ENCODE results near the gene SLC7A5.

Gene SLC7A5

DNA sequence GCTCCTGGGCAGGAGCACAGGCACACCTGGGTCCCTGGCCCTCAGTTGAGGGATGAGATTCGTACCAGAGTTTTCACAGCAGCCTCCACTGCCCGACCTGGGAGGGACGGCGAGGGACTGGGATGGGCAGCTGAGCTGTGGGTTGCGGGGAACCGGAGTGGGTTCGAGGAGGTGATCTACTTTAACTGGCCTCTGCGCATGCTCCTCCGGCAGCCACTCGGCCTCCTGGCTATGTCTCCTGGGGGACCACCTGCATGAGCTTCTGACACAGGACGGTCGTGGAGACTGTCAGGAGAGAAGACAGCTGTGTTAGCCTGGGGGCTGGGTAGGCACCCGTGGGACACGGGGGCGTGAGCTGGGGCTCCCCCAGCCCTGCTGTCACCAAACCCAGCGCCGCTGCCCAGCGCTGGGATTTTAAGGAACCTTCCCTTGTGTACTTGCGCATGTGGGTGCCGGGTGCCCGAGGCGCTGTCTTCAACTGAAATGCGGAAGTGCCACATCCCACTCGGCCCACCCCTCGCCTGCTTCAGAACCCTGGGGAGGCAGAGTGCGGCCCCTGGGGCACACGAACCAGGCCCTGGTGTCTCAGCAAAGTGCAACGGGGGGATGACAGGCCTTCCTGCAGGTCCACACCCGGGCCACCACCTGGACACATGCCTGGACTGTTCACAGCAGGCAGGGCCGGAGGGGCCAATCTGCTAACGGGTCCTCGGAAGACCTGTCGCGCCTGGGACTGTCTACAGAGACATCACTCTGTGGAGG is 36.4 kb downstream of the SLC7A5 start:
- TF ChIP-seq, protein P1, sequence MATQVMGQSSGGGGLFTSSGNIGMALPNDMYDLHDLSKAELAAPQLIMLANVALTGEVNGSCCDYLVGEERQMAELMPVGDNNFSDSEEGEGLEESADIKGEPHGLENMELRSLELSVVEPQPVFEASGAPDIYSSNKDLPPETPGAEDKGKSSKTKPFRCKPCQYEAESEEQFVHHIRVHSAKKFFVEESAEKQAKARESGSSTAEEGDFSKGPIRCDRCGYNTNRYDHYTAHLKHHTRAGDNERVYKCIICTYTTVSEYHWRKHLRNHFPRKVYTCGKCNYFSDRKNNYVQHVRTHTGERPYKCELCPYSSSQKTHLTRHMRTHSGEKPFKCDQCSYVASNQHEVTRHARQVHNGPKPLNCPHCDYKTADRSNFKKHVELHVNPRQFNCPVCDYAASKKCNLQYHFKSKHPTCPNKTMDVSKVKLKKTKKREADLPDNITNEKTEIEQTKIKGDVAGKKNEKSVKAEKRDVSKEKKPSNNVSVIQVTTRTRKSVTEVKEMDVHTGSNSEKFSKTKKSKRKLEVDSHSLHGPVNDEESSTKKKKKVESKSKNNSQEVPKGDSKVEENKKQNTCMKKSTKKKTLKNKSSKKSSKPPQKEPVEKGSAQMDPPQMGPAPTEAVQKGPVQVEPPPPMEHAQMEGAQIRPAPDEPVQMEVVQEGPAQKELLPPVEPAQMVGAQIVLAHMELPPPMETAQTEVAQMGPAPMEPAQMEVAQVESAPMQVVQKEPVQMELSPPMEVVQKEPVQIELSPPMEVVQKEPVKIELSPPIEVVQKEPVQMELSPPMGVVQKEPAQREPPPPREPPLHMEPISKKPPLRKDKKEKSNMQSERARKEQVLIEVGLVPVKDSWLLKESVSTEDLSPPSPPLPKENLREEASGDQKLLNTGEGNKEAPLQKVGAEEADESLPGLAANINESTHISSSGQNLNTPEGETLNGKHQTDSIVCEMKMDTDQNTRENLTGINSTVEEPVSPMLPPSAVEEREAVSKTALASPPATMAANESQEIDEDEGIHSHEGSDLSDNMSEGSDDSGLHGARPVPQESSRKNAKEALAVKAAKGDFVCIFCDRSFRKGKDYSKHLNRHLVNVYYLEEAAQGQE (IDR thresholded peaks at IDR 0.05; ENCODE audit: low read depth) = no peak
- no peak for TF ChIP-seq FOXM1 (IDR thresholded peaks at IDR 0.05; ENCODE audit: borderline replicate concordance, low read depth)
- no peak for TF ChIP-seq TEAD4 (IDR thresholded peaks at IDR 0.05)
- no peak for TF ChIP-seq CREB1 (IDR thresholded peaks at IDR 0.05; ENCODE audit: low read depth)
- TF ChIP-seq NFIC (IDR thresholded peaks at IDR 0.05) = no peak
- TF ChIP-seq EGR1 (IDR thresholded peaks at IDR 0.05) = no peak
- TF ChIP-seq USF1 (IDR thresholded peaks at IDR 0.05) = no peak
- TF ChIP-seq TCF12 (IDR thresholded peaks at IDR 0.05; ENCODE audit: low read depth) = no peak
- TF ChIP-seq EP300 (IDR thresholded peaks at IDR 0.05; ENCODE audit: borderline replicate concordance) = no peak
- TF ChIP-seq, protein P2, sequence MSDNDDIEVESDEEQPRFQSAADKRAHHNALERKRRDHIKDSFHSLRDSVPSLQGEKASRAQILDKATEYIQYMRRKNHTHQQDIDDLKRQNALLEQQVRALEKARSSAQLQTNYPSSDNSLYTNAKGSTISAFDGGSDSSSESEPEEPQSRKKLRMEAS (IDR thresholded peaks at IDR 0.05) = no peak
- no peak for TF ChIP-seq YY1 (IDR thresholded peaks at IDR 0.05; ENCODE audit: low read depth)
- TF ChIP-seq TAF1 (IDR thresholded peaks at IDR 0.05; ENCODE audit: low read depth) = no peak
- TF ChIP-seq ZBTB7A (IDR thresholded peaks at IDR 0.05; ENCODE audit: low read depth) = no peak
- TF ChIP-seq RAD21 (IDR thresholded peaks at IDR 0.05; ENCODE audit: low read depth) = no peak
- no peak for TF ChIP-seq CEBPB (IDR thresholded peaks at IDR 0.05)

GRCh38 chr16:87832137-87832527 is 37.2 kb downstream of the SLC7A5 start:
- TF ChIP-seq ZBTB7A (IDR thresholded peaks at IDR 0.05; ENCODE audit: low read depth) = no peak
- TF ChIP-seq TAF1 (IDR thresholded peaks at IDR 0.05; ENCODE audit: low read depth) = no peak
- TF ChIP-seq CEBPB (IDR thresholded peaks at IDR 0.05) = no peak
- no peak for TF ChIP-seq NFIC (IDR thresholded peaks at IDR 0.05)
- no peak for TF ChIP-seq CREB1 (IDR thresholded peaks at IDR 0.05; ENCODE audit: low read depth)

DNA sequence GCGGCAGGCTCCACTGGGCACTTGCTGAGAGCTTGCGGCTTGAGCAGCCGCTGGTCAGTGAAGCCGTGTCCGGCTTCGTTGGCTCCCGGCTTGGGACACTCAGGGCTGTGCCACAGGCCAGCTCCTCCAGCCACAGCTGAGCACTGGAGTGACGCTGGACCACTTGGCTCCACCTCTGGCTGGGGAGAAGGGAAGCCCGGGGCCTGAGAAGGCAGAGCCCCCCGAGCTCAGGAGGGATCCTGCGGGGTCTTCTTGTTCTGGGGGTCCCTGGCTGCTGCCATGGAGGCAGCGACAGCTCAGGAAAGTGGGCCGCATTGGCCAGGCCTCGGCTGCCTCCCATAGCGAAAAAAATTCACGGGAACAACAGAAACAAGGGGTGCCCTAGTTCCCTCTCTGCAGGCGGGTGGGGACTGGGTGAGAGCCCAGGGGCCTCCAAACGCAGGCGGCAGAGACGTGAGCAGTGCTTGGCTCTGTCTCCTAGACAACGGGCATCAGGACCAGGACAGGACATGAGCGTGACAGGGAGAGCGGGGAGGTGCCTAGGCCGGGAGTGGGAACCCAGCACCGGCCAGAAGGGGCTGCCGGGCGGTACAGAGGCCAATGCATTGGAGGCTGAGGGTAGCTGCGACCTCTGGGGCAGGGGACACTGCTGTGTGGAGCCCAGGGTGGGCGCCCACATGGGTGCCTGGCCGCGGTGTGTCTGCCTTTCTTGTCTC is 37.7 kb downstream of the SLC7A5 start:
- no peak for TF ChIP-seq CEBPB (IDR thresholded peaks at IDR 0.05)
- no peak for TF ChIP-seq FOXM1 (IDR thresholded peaks at IDR 0.05; ENCODE audit: borderline replicate concordance, low read depth)
- TF ChIP-seq TEAD4 (IDR thresholded peaks at IDR 0.05) = no peak
- no peak for TF ChIP-seq TAF1 (IDR thresholded peaks at IDR 0.05; ENCODE audit: low read depth)
- no peak for TF ChIP-seq CREB1 (IDR thresholded peaks at IDR 0.05; ENCODE audit: low read depth)
- TF ChIP-seq, protein P2 (IDR thresholded peaks at IDR 0.05) = no peak
- no peak for TF ChIP-seq USF1 (IDR thresholded peaks at IDR 0.05)
- TF ChIP-seq, protein P1 (IDR thresholded peaks at IDR 0.05; ENCODE audit: low read depth) = no peak
- TF ChIP-seq NFIC (IDR thresholded peaks at IDR 0.05) = no peak
- no peak for TF ChIP-seq TCF12 (IDR thresholded peaks at IDR 0.05; ENCODE audit: low read depth)
- TF ChIP-seq RAD21 (IDR thresholded peaks at IDR 0.05; ENCODE audit: low read depth) = no peak
- no peak for TF ChIP-seq EGR1 (IDR thresholded peaks at IDR 0.05)
- no peak for TF ChIP-seq YY1 (IDR thresholded peaks at IDR 0.05; ENCODE audit: low read depth)
- no peak for TF ChIP-seq ZBTB7A (IDR thresholded peaks at IDR 0.05; ENCODE audit: low read depth)
- TF ChIP-seq EP300 (IDR thresholded peaks at IDR 0.05; ENCODE audit: borderline replicate concordance) = no peak

- TF ChIP-seq, protein P2 (IDR thresholded peaks at IDR 0.05) = no peak
- TF ChIP-seq EP300 (IDR thresholded peaks at IDR 0.05; ENCODE audit: borderline replicate concordance) (no peak; the same call in 1 of the 2 replicates), TAF1 (IDR thresholded peaks at IDR 0.05; ENCODE audit: low read depth) (no peak), TCF12 (IDR thresholded peaks at IDR 0.05; ENCODE audit: low read depth) (no peak), NFIC (IDR thresholded peaks at IDR 0.05) (no peak)
- TF ChIP-seq, protein P1 (IDR thresholded peaks at IDR 0.05; ENCODE audit: low read depth) = no peak
These were observed 38.5 kb downstream of the SLC7A5 start for GRCh38 chr16:87830673-87831420.
